WI38 (cell line): ENCODE measurements around the gene HS3ST3A1.

Source experiments
- H3K4me3 ChIP-seq: 2 replicates; pipeline ENCODE4 v1.5.1; 2011; ENCODE audit warnings: low read depth, mild to moderate bottlenecking, control low read depth, low read length
- TF ChIP-seq, protein P1 (sequence below): IDR thresholded peaks from 2 replicates; pipeline ENCODE4 v1.5.1; 2012; ENCODE audit warnings: low read depth, mild to moderate bottlenecking, control low read depth, low read length

Gene HS3ST3A1

DNA sequence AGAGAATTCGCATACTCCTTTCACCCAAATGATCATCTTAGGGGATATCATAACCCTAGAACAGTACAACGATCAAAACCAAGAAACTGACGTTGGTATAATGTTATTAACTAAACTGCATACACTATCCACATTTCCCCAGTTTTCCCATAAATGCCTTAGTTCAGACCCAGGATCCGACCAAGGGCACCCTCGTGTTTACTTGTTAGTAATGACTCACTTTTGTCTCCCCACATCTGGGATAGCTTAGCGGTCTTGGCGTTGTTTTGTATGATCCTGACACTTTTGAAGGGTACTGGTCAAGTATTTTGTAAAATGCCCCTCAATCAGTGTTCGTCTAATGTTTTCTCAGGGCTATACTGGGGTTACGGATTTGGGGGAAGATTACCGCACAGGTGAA is 8.0 kb downstream of the HS3ST3A1 start:
- TF ChIP-seq, protein P1, sequence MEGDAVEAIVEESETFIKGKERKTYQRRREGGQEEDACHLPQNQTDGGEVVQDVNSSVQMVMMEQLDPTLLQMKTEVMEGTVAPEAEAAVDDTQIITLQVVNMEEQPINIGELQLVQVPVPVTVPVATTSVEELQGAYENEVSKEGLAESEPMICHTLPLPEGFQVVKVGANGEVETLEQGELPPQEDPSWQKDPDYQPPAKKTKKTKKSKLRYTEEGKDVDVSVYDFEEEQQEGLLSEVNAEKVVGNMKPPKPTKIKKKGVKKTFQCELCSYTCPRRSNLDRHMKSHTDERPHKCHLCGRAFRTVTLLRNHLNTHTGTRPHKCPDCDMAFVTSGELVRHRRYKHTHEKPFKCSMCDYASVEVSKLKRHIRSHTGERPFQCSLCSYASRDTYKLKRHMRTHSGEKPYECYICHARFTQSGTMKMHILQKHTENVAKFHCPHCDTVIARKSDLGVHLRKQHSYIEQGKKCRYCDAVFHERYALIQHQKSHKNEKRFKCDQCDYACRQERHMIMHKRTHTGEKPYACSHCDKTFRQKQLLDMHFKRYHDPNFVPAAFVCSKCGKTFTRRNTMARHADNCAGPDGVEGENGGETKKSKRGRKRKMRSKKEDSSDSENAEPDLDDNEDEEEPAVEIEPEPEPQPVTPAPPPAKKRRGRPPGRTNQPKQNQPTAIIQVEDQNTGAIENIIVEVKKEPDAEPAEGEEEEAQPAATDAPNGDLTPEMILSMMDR = no peak
- no peak overlapping the region for H3K4me3 ChIP-seq

DNA sequence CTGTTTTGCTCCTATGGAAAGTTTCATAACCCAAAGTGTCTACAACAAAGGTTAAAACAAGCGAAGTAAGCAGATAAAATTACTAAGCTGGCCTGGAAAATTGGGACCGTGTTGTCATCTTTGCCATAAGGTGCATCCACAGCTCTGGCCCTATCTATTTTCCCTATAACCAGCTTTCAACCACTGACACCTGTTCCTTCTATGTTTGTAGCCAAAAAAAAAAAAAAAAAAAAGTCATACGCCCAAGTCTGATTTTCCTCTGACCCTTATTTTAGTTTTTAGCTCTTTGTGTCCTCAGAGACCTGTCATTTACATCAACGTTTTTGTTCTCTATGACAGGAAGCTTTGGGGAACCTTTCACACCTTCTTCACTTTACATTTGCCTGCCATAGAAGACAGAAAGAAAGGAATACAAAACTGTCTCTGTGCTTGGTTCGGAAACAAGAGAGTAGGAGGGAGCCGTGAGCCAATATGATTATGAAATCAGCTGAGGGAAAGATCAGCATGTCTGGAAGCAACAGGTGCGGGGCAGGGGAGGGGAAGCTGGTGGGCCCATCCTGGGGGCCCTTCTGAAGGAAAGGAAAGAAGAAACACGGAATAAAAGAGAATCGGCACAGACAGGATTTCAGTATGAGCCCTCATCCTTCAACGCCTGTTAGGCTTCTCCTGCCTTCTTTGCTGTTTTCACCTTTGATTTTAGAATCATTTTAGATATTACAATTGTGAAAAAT is 8.5 kb downstream of the HS3ST3A1 start:
- no peak overlapping the region for H3K4me3 ChIP-seq
- TF ChIP-seq, protein P1 = no peak

DNA sequence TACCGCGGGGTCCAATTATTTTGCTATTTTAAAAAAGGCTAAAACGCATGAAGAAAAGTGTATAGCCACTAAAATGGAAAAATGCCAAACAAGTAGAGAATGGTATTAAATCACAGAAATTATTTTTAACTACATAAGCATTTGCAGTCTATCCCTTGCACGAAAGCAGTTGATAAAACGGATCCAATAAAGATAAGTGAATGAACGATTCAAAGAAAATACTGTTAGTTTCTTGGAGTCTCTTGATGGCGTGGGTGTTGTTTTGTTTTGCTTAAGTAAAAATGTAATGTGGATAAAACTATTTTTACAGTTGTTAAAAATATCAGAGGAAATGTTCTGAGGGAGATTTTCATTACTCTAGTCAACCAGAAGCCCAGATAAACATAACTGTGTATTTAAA is 9.3 kb downstream of the HS3ST3A1 start:
- H3K4me3 ChIP-seq = no peak overlapping the region
- TF ChIP-seq, protein P1 = no peak

DNA sequence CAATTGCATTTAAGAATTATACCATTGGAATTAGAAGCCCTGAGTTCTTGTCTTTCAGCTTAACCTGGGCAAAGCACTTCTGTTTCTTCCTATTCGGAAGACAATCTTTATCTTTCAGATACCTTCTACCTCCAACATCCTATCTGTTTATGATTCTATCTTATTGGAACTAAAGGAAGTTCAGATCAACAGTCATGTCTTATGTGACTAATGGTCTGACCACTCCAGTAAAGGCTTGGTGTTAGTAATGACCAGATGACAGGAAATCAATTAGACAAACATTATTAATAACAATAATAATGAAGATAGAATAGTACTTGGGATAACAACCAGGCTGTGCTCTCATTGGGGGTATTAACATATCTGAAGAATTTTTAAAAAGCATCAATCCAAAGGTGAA is 11.3 kb downstream of the HS3ST3A1 start:
- no peak overlapping the region for H3K4me3 ChIP-seq
- TF ChIP-seq, protein P1 = no peak

DNA sequence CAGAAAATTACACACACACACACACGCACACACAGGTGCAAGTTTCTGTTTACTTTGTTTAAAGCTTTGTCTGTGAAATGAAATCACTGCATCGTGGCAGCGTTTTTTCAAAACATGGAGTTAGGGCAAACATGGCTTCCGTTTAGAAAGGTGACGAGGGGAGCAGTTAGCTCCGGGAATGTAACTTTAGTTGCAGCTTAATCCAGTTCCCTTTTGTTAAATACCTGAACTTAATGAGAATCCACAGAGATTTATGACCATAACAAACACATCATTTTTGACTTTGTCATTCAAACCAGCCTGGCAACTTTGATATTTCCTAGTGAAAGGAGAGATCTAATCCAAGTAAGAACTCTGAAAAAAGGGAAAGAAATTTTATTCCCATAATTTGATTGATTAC is 12.1 kb downstream of the HS3ST3A1 start:
- H3K4me3 ChIP-seq = no peak overlapping the region
- TF ChIP-seq, protein P1 = no peak

DNA sequence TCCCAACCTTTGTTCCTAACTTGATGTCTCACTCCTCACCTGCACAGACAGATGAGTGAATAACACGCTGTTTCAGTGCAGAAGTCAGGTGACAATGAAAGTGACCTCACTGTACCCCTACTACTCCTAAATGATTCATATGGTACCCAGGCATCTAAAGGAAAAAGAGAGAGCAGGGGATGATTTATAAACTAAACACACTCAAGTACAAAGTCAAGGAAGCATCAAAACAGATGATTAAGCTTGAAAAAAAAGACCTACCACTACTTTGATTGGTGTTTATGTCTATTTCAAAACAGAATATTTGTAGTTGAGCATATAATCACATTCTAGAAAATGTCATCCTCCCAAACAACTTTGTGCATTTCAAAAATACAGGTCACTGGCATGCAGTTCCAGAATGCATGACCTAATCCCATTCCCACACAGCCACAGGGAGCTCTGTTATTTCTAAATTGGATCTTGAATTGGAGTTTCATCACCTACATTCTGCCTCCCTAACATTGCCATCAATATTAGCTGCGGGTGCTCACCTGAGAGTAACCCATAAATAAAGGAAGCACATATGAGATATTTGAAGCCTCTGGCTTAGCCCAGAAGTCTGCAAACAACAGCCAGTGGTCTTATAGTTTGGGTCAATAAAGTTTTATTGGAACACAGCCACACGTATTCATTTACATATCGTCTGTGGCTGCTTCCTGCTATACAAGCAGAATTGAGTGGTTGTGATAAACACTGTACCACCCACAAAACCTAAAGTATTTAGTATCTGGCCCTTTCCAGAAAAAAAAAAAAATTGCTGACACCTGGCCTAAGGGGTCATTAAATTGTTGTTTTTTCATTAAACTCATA is 14.0 kb downstream of the HS3ST3A1 start:
- H3K4me3 ChIP-seq = no peak overlapping the region
- TF ChIP-seq, protein P1 = no peak

DNA sequence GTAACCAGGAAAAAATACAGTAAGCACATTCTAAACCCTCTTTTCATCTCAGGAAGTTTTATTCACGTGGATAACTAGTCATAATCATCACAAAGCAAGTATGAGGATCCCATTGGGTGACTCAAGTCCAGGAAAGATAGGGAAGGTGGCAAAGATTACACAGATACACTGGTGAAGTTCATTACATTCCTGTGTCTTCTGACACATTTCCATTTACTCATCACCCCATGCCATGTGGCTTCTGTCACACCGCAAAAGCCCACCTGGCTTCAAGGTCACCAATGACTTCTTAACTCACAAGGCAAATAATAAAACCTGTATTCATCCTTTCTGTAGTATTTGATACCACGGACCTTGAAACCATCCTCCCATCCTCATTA is 17.0 kb downstream of the HS3ST3A1 start:
- TF ChIP-seq, protein P1 = no peak
- H3K4me3 ChIP-seq = no peak overlapping the region
